HPDE6-E6E7 (cell line): ENCODE results near the gene NDUFB2.
"Not testable (repeated sequence)": the region's sequence is repeated elsewhere in the genome, so short reads cannot be mapped to it uniquely, and the experiment has no call there.

Source experiments
- DNase-seq: peaks from one replicate; pipeline ENCODE4 v3.0.0; 2011; ENCODE audit warnings: missing footprints; ENCODE audit errors: extremely low spot score

Gene NDUFB2

DNA sequence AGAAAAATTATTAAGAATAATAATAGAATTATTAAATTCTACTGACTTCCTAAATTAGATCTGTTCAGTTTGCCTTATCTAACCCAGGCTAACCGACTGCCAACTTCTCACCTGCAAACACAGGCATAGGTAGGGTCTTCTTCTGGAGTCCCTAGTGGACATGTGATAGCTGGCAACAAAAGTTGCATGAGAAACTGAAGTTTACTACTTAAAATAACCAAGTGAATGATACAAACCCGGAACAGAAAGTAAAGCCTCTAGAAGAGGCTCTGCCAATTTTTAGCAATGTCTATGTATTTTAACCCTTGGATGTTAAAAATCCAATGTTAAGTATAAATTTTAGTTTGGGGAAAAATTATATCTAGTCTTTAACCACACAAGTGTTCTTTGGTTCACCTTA is 37.6 kb downstream of the NDUFB2 start:
- DNase-seq: no peak

DNA sequence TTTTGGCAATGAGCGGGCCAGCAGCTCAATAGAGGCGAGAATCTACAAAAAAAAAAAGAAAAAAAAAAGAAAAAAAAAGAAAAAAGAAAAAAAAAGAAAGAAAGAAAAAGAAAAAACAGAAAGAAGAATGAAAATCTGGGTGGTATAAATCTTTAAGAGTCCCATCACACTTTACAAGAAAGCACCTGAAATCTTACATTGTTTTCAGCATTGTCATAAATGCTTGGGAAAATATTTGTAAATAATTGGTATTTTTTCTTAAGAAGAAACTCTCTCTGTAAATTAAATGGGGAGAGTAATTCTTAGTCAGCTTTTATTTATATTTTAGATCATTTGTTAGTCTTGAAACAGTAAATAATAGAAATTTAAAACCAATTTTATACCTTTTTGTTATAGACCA is 38.2 kb downstream of the NDUFB2 start:
- no peak for DNase-seq

DNA sequence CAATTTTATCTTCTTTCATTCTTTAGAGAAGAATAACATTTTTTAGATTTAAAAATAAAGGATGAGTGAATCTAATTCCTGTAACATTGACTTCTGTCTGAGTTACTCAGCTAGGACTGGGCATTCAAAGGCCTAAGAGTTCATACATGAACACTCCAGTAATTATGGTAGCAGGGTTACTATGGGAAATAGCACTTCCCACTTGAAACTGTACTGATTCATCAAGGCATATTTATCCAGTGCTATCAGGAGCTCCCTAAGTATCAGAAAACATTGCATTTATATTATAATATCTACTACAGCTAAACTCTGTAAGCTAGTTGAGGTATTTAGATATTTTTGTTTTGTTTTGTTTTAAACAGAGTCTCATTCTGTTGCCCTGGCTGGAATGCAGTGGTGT is 41.8 kb downstream of the NDUFB2 start:
- no peak for DNase-seq

DNA sequence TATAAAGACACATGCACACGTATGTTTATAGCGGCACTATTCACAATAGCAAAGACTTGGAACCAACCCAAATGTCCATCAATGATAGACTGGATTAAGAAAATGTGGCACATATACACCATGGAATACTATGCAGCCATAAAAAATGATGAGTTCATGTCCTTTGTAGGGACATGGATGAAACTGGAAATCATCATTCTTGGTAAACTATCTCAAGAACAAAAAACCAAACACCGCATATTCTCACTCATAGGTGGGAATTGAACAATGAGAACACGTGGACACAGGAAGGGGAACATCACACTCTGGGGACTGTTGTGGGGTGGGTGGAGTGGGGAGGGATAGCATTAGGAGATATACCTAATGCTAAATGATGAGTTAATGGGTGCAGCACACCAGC is 46.7 kb downstream of the NDUFB2 start:
- not testable (repeated sequence) for DNase-seq

DNA sequence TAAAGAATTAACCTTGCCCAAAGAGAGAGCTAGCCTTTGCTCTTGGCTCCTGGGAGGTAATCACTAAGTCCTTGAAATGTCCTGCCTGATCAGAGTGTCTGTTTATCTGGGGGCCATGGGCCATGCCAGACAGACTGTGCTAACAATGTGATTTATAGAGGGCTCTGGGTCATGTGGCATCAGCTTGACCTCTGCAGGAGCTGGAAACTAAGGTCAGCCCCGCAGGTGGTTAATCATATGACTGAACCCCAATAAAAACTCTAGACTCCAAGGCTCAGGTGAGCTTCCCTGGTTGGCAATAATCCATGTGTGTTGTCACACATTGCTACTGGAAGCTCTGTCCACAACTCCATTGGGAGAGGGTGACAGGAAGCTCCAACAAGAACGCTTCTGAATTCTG is 47.5 kb downstream of the NDUFB2 start:
- no peak for DNase-seq

DNA sequence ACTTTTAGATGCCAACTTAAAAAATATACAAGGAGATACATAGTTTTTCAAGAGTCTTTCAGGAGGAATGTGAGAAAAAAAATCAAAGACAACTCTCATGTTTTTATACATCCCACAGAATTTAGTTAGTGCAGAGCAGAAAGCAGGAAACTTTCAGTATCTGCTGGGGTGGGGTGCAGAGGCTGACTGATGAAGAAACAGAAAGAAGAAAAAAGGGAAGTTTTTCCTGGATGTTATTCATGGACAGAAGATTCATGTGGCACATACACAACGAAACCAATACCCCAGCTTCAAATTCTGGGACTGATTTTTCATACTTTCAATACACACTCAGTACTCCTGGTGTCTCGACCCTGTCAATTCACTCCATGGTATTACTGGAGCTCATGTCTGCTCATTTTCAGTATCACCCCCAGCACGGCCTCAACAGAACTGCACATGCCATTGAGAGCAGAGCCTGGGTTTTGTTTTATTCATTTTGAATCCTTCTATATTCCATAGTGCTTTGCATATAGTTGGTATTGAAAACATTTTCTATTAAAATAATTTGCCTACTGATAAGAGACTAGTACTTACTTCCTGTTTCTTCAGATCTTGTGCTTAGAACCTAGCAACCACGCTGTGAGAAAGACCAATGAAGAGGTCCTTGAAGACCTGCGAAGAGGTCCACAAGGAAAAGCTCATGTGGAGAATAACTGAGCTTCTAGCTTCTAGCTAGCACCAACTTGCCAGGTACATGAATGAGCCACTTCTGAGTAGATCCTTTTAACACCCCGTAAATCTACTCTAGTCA is 49.0 kb downstream of the NDUFB2 start:
- no peak for DNase-seq

DNA sequence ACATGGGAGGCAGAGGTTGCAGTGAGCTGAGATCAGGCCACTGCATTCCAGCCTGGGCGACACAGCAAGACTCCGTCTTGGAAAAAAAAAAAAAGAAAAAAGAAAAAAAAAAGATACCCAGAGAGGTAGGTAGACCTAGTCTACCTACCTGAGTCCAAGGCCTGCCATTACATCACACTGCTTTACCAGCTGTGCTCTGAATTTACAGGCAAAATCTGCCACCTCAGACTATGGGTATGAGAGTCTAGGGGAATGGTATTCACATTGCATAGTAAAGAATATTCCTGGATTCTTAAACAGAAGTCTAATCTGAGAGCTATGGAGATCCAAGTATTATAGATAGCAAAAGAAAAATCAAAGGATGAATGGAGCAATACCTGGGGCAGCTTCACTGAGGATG is 50.2 kb downstream of the NDUFB2 start:
- no peak for DNase-seq

DNA sequence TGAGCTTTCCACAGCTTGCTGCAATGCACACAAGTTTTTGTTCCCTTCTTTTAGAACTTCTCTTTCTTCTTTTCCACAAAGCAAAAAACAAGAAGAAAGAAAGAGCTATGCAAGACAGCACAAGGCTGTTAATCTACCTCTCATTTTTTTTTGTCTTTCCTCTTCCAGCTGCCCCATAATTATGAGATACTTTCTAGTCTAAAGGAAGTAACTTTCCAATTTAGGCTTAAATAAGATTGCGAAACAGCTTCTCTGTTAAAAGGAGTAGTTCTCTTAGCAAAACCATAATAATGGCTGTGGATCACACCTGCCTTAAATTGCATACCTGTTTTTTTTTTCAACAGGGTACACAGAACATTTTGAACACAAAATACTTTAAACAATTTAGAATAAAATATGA is 56.0 kb downstream of the NDUFB2 start:
- DNase-seq: no peak

DNA sequence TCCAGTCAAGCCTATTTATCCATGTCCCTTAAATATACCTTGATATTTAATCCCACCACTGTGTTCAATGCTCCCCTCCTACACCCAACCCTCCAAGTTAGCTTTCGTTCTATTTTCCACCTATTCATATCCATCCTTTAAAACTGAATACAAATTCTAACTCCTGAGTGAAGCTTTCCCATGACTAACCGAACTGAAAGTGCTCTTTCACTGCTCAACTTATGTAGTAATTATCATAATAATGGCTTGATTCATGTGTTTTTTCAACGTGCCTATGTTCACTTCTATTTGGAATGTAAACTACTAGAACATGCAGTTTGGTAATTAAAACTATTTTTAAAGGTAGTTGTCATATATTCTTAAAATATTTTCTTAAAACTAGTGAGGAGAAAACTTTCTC is 58.0 kb downstream of the NDUFB2 start:
- no peak for DNase-seq
